LNCaP clone FGC (cell line): Measurements from ENCODE around the gene BBS5.
"Not testable (repeated sequence)": the region's sequence is repeated elsewhere in the genome, so short reads cannot be mapped to it uniquely, and the experiment has no call there.

Source experiments
- DNase-seq: peaks from one replicate; pipeline ENCODE4 v3.0.0-alpha.2; 2011; ENCODE audit warnings: low read depth
- H3K4me3 ChIP-seq: 2 replicates; pipeline ENCODE4 v1.5.1; 2011; ENCODE audit warnings: mild to moderate bottlenecking, low read depth, low read length, control low read depth
- CTCF ChIP-seq: IDR thresholded peaks from 2 replicates; pipeline ENCODE4 v1.5.1; 2012; ENCODE audit warnings: mild to moderate bottlenecking; ENCODE audit not compliant: control insufficient read depth, insufficient read depth; ENCODE audit errors: extremely low read depth

BBS5 gene

DNA sequence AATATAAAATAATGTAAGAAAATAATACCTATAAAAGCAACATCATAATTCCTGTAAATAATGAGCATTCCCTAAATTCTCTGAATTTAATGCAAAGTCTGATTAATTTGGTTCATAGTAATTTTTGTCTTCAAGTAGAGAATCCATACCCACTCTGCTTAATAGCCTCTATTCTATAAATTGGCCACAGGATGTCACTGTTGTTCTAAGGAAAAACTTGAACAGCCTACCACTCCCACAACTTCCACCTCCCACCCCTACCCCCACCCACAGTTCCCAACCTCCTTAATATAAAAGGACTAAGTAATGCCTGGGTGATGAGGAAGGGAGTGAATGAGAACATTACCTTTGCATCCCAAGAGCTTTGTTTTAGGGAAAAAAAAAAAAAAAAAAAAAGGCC, 27.2 kb upstream of the BBS5 start:
- no peak overlapping the region for H3K4me3 ChIP-seq
- peak; percentile 46 for TF ChIP-seq CTCF
- DNase-seq, result peak; percentile 22

DNA sequence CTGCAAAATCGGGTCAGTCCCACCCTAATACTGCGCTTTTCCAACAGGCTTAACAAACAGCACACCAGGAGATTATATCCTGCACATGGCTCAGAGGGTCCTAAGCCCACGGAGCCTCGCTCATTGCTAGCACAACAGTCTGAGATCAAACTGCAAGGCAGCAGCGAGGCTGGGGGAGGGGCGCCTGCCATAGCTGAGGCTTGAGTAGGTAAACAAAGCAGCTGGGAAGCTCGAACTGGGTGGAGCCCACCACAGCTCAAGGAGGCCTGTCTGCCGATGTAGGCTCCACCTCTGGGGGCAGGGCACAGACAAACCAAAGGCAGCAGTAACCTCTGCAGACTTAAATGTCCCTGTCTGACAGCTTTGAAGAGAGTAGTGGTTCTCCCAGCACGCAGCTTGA, 26.2 kb upstream of the BBS5 start:
- not testable (repeated sequence) for DNase-seq, H3K4me3 ChIP-seq

- H3K4me3 ChIP-seq, result no peak overlapping the region
- TF ChIP-seq CTCF, result no peak
- no peak for DNase-seq
These were observed 18.2 kb upstream of the BBS5 start for GRCh38 chr2:169461143-169461542.

DNA sequence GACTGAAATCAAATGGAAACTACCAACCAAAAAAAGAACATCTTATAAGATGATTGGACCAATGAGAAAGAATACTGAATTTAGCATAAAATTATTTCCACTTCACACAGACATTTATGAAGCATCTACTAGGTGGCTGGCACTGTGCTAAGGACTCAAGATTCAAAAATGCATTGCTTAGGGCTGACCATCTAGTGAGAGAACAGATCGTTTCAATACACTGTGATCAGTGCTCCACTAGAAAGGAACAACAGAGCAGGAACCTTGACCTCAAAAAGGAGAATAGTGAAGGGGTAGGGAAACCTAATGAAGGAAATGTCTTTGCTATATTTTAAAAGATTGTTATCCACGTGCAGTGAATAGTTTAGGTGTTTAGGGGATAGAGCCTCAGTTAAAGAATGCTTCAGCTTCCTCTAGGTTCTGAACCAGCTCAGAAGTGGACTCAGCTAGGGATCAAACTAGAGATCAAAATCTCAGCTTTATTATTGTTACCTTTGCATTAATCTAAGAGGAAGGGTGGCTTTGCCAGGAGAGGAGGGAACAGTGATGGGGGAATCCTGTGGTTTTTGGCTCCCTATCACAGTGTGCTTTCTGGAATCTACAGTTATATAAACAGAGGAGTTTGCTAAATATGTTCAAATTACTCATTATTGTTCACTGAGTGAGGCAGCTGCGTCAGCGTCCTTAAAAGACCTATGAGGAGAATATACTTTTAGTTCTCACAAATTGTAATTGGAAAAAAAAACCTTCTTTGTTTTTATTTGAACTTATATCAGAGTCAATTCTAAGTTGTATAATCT, 16.2 kb upstream of the BBS5 start:
- DNase-seq, result no peak
- no peak overlapping the region for H3K4me3 ChIP-seq
- TF ChIP-seq CTCF, result no peak

- no peak for TF ChIP-seq CTCF
- H3K4me3 ChIP-seq, result no peak overlapping the region
- DNase-seq, result no peak
These were observed 14.8 kb upstream of the BBS5 start for GRCh38 chr2:169464466-169464865.

GRCh38 chr2:169464882-169465281, 14.4 kb upstream of the BBS5 start:
- no peak overlapping the region for H3K4me3 ChIP-seq
- TF ChIP-seq CTCF, result no peak
- no peak for DNase-seq

DNA sequence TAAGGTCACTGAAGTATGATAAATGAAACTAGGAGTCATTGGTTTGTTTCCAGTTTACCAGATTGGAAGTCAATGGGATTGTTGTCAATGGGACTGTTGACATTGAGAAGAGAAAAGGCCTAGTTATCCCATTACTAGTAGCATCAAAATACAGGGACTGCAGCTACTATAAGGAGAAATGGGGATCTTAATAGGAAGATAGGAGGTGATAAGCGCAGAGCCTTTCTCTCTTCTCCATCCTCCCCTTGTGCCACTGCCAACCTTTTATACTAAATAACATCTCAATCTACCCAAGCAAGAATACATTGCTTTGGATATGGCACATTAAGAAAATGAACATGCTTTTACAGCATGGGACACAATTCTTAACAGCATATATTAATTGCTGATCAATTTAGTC, 10.5 kb upstream of the BBS5 start:
- DNase-seq, result no peak
- no peak overlapping the region for H3K4me3 ChIP-seq
- TF ChIP-seq CTCF, result no peak
